WTC11 (cell line): ENCODE data around the gene DCTPP1. TPM values are rescaled to one million over a fixed set of nuclear protein-coding genes. Genes with fewer than 3 reads are reported as not detected.
"Not testable (repeated sequence)": the region's sequence is repeated elsewhere in the genome, so short reads cannot be mapped to it uniquely, and the experiment has no call there.

Experiments
- ATAC-seq: fragments of 200-7000 bp; cut with Tn5 transposase; 2 replicates; pipeline ENCODE4 v1.10.0; 2021; ENCODE audit warnings: mild to moderate bottlenecking, moderate library complexity
- CTCF ChIA-PET: fragments of 300-600 bp; sonication (Branson Sonifier 250); formaldehyde crosslinking; loops from one replicate; lab custom pipeline; 2021; ENCODE audit warnings: antibody characterized with exemption; lab: Charles Lee
- POLR2A ChIA-PET: fragments of 350-600 bp; sonication (Branson Sonifier 250); formaldehyde crosslinking; loops from one replicate; lab custom pipeline; 2021; ENCODE audit warnings: antibody characterized with exemption; lab: Charles Lee
- DNase-seq: peaks from one replicate; pipeline ENCODE4 v3.0.0; 2021; ENCODE audit warnings: low spot score
- H3K27ac Mint-ChIP-seq: 2 replicates; pipeline ENCODE4 v1.8.0; 2021; ENCODE audit warnings: mixed read lengths
- H3K27me3 Mint-ChIP-seq: 2 replicates; pipeline ENCODE4 v1.8.0; 2021; ENCODE audit warnings: low read depth, mild to moderate bottlenecking, moderate library complexity, mixed read lengths
- H3K36me3 Mint-ChIP-seq: 2 replicates; pipeline ENCODE4 v1.8.0; 2021; ENCODE audit warnings: mixed read lengths
- H3K4me1 Mint-ChIP-seq: 2 replicates; pipeline ENCODE4 v1.8.0; 2022; ENCODE audit warnings: mixed read lengths
- H3K4me3 Mint-ChIP-seq: 2 replicates; pipeline ENCODE4 v1.8.0; 2021; ENCODE audit warnings: mild to moderate bottlenecking, moderate library complexity, mixed read lengths
- H3K9me3 Mint-ChIP-seq: 2 replicates; pipeline ENCODE4 v1.8.0; 2021; ENCODE audit warnings: mixed read lengths
- FOXK1 ChIP-seq: sonication (generic); formaldehyde crosslinking; IDR thresholded peaks from 2 replicates; pipeline ENCODE4 v1.8.0; 2022; ENCODE audit warnings: mild to moderate bottlenecking, moderate library complexity, missing genetic modification reagents
- NFATC4 ChIP-seq: fragments of 250-450 bp; sonication (Bioruptor Pico); IDR thresholded peaks from 2 replicates; pipeline ENCODE4 v1.9.0; 2021; ENCODE audit warnings: mild to moderate bottlenecking
- PRRX2 ChIP-seq: fragments of 250-450 bp; sonication (Bioruptor Pico); IDR thresholded peaks from 2 replicates; pipeline ENCODE4 v1.8.0; 2021; ENCODE audit warnings: mild to moderate bottlenecking
- TP53 ChIP-seq: sonication (generic); formaldehyde crosslinking; IDR thresholded peaks from 2 replicates; pipeline ENCODE4 v1.8.1; 2023; ENCODE audit warnings: mild to moderate bottlenecking, missing genetic modification reagents
- ZNF121 ChIP-seq: sonication (generic); formaldehyde crosslinking; IDR thresholded peaks from 2 replicates; pipeline ENCODE4 v1.8.0; 2023; ENCODE audit warnings: missing genetic modification reagents
- ZNF219 ChIP-seq: sonication (generic); formaldehyde crosslinking; IDR thresholded peaks from 2 replicates; pipeline ENCODE4 v1.8.0; 2023; ENCODE audit warnings: missing genetic modification reagents, mild to moderate bottlenecking, borderline replicate concordance
- total RNA-seq: library from RNA; stranded (reverse); gene quantifications from 3 replicates; pipeline ENCODE4 v1.2.3, GENCODE V29; 2021
- TF ChIP-seq, protein P1 (sequence below): fragments of 250-450 bp; sonication (Bioruptor Pico); IDR thresholded peaks from 2 replicates; pipeline ENCODE4 v2.1.2; 2022; ENCODE audit warnings: mild to moderate bottlenecking, moderate library complexity
- TF ChIP-seq, protein P2 (sequence below): sonication (generic); formaldehyde crosslinking; IDR thresholded peaks from 2 replicates; pipeline ENCODE4 v1.8.0; 2022; ENCODE audit warnings: missing genetic modification reagents
- TF ChIP-seq, protein P3 (sequence below): sonication (generic); formaldehyde crosslinking; conservative IDR thresholded peaks from 2 replicates; pipeline ENCODE4 v1.8.1; 2023; ENCODE audit warnings: mild to moderate bottlenecking, low read depth, missing genetic modification reagents, moderate library complexity
- TF ChIP-seq, protein P4 (sequence below): fragments of 250-450 bp; sonication (Bioruptor Pico); IDR thresholded peaks from 2 replicates; pipeline ENCODE4 v1.9.0; 2021; ENCODE audit warnings: moderate library complexity, mild to moderate bottlenecking, inconsistent platforms, borderline replicate concordance
- TF ChIP-seq, protein P5 (sequence below): sonication (generic); formaldehyde crosslinking; IDR thresholded peaks from 2 replicates; pipeline ENCODE4 v1.8.1; 2023; ENCODE audit warnings: mild to moderate bottlenecking, missing genetic modification reagents, moderate library complexity

Gene DCTPP1
- total RNA-seq, 1 experiment from 2014 or later = 70.5 TPM

DNA sequence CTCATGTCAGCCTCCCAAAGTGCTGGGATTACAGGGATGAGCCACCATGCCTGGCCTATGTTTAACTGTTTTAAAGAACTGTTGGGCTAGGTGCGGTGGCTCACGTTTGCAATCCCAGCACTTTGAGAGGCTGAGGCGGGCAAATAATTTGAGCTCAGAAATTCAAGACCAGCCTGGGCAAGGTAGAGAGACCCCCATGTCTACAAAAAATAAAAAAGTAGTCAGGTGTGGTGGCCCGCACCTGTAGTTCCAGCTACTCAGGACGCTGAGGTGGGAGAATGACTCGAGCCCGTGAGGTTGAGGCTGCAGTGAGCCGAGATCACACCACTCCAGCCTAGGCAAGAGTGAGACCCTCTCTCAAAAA, 40.8 kb upstream of the DCTPP1 start (continued):
- TF ChIP-seq, protein P1, sequence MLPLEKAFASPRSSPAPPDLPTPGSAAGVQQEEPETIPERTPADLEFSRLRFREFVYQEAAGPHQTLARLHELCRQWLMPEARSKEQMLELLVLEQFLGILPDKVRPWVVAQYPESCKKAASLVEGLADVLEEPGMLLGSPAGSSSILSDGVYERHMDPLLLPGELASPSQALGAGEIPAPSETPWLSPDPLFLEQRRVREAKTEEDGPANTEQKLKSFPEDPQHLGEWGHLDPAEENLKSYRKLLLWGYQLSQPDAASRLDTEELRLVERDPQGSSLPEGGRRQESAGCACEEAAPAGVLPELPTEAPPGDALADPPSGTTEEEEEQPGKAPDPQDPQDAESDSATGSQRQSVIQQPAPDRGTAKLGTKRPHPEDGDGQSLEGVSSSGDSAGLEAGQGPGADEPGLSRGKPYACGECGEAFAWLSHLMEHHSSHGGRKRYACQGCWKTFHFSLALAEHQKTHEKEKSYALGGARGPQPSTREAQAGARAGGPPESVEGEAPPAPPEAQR (CRISPR knock-in tag) = no peak
- TF ChIP-seq FOXK1 (CRISPR knock-in tag) (no peak), PRRX2 (CRISPR knock-in tag) (no peak), NFATC4 (CRISPR knock-in tag) (no peak), ZNF121 (no peak), ZNF219 (CRISPR knock-in tag) (no peak), TP53 (no peak)
- TF ChIP-seq, protein P2, sequence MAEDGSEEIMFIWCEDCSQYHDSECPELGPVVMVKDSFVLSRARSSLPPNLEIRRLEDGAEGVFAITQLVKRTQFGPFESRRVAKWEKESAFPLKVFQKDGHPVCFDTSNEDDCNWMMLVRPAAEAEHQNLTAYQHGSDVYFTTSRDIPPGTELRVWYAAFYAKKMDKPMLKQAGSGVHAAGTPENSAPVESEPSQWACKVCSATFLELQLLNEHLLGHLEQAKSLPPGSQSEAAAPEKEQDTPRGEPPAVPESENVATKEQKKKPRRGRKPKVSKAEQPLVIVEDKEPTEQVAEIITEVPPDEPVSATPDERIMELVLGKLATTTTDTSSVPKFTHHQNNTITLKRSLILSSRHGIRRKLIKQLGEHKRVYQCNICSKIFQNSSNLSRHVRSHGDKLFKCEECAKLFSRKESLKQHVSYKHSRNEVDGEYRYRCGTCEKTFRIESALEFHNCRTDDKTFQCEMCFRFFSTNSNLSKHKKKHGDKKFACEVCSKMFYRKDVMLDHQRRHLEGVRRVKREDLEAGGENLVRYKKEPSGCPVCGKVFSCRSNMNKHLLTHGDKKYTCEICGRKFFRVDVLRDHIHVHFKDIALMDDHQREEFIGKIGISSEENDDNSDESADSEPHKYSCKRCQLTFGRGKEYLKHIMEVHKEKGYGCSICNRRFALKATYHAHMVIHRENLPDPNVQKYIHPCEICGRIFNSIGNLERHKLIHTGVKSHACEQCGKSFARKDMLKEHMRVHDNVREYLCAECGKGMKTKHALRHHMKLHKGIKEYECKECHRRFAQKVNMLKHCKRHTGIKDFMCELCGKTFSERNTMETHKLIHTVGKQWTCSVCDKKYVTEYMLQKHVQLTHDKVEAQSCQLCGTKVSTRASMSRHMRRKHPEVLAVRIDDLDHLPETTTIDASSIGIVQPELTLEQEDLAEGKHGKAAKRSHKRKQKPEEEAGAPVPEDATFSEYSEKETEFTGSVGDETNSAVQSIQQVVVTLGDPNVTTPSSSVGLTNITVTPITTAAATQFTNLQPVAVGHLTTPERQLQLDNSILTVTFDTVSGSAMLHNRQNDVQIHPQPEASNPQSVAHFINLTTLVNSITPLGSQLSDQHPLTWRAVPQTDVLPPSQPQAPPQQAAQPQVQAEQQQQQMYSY (CRISPR knock-in tag) = no peak
- TF ChIP-seq, all 79 proteins: peak for 0

DNA sequence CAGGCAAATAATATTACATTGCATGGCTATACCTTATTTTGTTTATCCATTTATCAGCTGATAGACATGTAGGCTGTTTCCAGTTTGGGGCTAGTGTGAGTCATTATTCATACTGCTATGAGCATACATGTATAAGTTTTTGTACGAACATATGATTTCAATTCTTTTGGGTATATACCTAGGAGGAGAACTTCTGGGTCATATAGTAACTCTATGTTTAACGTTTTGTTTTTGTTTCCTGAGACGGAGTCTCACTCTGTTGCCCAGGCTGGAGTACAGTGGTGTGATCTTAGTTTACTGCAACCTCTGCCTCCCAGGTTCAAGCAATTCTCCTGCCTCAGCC, 40.3 kb upstream of the DCTPP1 start:
- Mint-ChIP-seq H3K27me3 (peaks cover 7% of the 10 kb centered on the region), H3K4me3 (no peak overlapping the region), H3K36me3 (no peaks in the 10 kb centered on the region), H3K4me1 (no peaks in the 10 kb centered on the region), H3K27ac (no peak overlapping the region), H3K9me3 (peaks cover 3% of the 10 kb centered on the region)
- CTCF ChIA-PET = no interaction called here
- no peak for DNase-seq
- POLR2A ChIA-PET = interaction anchor here (0.6 kb wide), 2 partner anchors 20 to 34 kb away, joined by 4 read pairs; no protein-coding TSS in a partner anchor
- no peak for ATAC-seq
- TF ChIP-seq, protein P3, sequence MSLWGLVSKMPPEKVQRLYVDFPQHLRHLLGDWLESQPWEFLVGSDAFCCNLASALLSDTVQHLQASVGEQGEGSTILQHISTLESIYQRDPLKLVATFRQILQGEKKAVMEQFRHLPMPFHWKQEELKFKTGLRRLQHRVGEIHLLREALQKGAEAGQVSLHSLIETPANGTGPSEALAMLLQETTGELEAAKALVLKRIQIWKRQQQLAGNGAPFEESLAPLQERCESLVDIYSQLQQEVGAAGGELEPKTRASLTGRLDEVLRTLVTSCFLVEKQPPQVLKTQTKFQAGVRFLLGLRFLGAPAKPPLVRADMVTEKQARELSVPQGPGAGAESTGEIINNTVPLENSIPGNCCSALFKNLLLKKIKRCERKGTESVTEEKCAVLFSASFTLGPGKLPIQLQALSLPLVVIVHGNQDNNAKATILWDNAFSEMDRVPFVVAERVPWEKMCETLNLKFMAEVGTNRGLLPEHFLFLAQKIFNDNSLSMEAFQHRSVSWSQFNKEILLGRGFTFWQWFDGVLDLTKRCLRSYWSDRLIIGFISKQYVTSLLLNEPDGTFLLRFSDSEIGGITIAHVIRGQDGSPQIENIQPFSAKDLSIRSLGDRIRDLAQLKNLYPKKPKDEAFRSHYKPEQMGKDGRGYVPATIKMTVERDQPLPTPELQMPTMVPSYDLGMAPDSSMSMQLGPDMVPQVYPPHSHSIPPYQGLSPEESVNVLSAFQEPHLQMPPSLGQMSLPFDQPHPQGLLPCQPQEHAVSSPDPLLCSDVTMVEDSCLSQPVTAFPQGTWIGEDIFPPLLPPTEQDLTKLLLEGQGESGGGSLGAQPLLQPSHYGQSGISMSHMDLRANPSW (CRISPR knock-in tag) = no peak

DNA sequence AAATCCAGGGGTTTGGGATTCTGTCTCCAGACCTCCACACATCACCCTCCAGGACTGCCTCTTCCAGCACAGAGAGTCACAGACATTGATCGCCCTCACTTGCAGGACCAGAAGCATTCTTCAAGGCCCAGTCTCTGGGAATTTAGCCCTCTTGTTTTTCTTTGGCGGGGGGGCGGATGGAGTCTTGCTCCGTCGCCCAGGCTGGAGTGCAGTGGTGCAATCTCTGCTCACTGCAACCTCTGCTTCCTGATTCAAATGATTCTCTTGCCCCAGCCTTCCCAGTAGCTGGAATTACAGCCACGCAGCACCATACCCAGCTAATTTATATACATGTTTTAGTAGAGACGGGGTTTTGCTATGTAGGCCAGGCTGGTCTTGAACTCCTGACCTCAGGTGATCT, 34.2 kb upstream of the DCTPP1 start:
- ATAC-seq = no peak
- CTCF ChIA-PET = no interaction called here
- Mint-ChIP-seq H3K36me3 (no peaks in the 10 kb centered on the region), H3K4me1 (no peaks in the 10 kb centered on the region), H3K4me3 (no peak overlapping the region), H3K9me3 (no peaks in the 10 kb centered on the region)
- TF ChIP-seq, protein P4, sequence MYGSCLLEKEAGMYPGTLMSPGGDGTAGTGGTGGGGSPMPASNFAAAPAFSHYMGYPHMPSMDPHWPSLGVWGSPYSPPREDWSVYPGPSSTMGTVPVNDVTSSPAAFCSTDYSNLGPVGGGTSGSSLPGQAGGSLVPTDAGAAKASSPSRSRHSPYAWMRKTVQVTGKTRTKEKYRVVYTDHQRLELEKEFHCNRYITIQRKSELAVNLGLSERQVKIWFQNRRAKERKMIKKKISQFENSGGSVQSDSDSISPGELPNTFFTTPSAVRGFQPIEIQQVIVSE (CRISPR knock-in tag) = no peak
- TF ChIP-seq, protein P5, sequence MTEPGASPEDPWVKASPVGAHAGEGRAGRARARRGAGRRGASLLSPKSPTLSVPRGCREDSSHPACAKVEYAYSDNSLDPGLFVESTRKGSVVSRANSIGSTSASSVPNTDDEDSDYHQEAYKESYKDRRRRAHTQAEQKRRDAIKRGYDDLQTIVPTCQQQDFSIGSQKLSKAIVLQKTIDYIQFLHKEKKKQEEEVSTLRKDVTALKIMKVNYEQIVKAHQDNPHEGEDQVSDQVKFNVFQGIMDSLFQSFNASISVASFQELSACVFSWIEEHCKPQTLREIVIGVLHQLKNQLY (CRISPR knock-in tag) = no peak
- TF ChIP-seq, all 79 proteins: peak for 0
- POLR2A ChIA-PET = no interaction called here
- H3K27ac Mint-ChIP-seq = no peak overlapping the region
- peaks cover 3% of the 10 kb centered on the region for H3K27me3 Mint-ChIP-seq
- DNase-seq = no peak

DNA sequence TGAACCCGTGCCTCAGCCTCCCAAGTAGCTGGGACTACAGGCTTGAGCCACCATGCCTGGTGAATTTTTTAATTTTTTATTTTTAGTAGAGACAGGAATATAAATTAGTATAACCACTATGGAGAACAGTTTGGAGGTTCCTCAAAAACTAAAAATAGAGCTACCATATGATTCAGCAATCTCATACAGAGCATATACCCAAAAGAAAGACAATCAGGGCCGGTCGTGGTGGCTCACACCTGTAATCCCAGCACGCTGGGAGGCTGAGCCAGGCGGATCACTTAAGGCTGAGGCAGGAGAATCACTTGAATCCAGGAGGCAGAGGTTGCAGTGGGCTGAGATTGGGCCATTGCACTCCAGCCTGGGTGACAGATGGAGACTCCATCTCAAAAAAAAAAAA, 31.6 kb upstream of the DCTPP1 start:
- H3K36me3 Mint-ChIP-seq, DNase-seq, H3K4me1 Mint-ChIP-seq, H3K27ac Mint-ChIP-seq, H3K4me3 Mint-ChIP-seq, POLR2A ChIA-PET, H3K27me3 Mint-ChIP-seq, ATAC-seq, H3K9me3 Mint-ChIP-seq: not testable (repeated sequence)
- CTCF ChIA-PET = interaction anchor here (0.6 to 1.6 kb wide), 6 partner anchors 11 to 155 kb away, joined by 3 to 6 read pairs (median 3); partner anchors contain the start of gene DCTPP1
